Right atrium auricular region (tissue), 2 donors: ENCODE data around the gene CCDC68. TPM values are rescaled to one million over a fixed set of nuclear protein-coding genes. Genes with fewer than 3 reads are reported as not detected.

ENCODE experiments used
- DNase-seq: peaks from one replicate; pipeline ENCODE4 v3.0.0-alpha.2; 2019; ENCODE audit warnings: low spot score
- H3K27ac ChIP-seq, 2 donors: fragments of 200-600 bp; sonication (generic); 1 replicate in 1 of 2; 2 replicates in 1 of 2; pipeline ENCODE4 v1.5.1; 2016 to 2019
- H3K27me3 ChIP-seq, 2 donors: fragments of 200-600 bp; sonication (generic); one replicate each; pipeline versions ENCODE4 v1.5.1 to v1.6.0; 2017 to 2019
- H3K36me3 ChIP-seq: fragments of 200-600 bp; sonication (generic); one replicate; pipeline ENCODE4 v1.5.1; 2016
- H3K4me1 ChIP-seq, 2 donors: fragments of 200-600 bp; sonication (generic); one replicate each; pipeline versions ENCODE4 v1.5.1 to v1.6.0; 2017 to 2019
- H3K4me3 ChIP-seq, 2 donors: fragments of 200-600 bp; sonication (generic); 1 replicate in 1 of 2; 2 replicates in 1 of 2; pipeline ENCODE4 v1.5.1; 2017 to 2019; ENCODE audit warnings: mild to moderate bottlenecking in 1 of 2, moderate library complexity in 1 of 2
- H3K9me3 ChIP-seq, 2 donors: fragments of 200-600 bp; sonication (generic); one replicate each; pipeline ENCODE4 v1.5.1; 2019
- CTCF ChIP-seq, 2 donors: fragments of 200-600 bp; sonication (generic); IDR thresholded peaks; one replicate each; pipeline ENCODE4 v1.5.1; 2019; ENCODE audit warnings: antibody characterized with exemption in 2 of 2
- total RNA-seq, 2 donors: library from RNA; depleted of rRNA; stranded (reverse); fragments of >200 nt; gene quantifications; one replicate each; pipeline ENCODE4 v1.1.0, GENCODE V29; 2016

Gene CCDC68
- total RNA-seq, 2 donors from 2014 or later = 7.3 to 8.0 TPM

- no peak for TF ChIP-seq CTCF (IDR thresholded peaks at IDR 0.05)
- no peak for DNase-seq
- no peak overlapping the region for H3K27ac ChIP-seq
- H3K9me3 ChIP-seq = no peaks in the 10 kb centered on the region
- H3K27me3 ChIP-seq = no peaks in the 10 kb centered on the region
- H3K4me1 ChIP-seq = no peaks in the 10 kb centered on the region
- no peaks in the 10 kb centered on the region for H3K36me3 ChIP-seq
- no peak overlapping the region for H3K4me3 ChIP-seq
These were observed 19.8 kb downstream of the CCDC68 start for GRCh38 chr18:54939361-54939917.

GRCh38 chr18:54938506-54938905, 20.8 kb downstream of the CCDC68 start:
- no peak overlapping the region for H3K4me3 ChIP-seq
- H3K9me3 ChIP-seq = no peaks in the 10 kb centered on the region
- no peaks in the 10 kb centered on the region for H3K4me1 ChIP-seq
- H3K36me3 ChIP-seq = no peaks in the 10 kb centered on the region
- no peak overlapping the region for H3K27ac ChIP-seq
- no peak for TF ChIP-seq CTCF (IDR thresholded peaks at IDR 0.05)
- DNase-seq = no peak
- no peaks in the 10 kb centered on the region for H3K27me3 ChIP-seq

- DNase-seq = no peak
- no peak for TF ChIP-seq CTCF (IDR thresholded peaks at IDR 0.05)
- H3K27me3 ChIP-seq = no peaks in the 10 kb centered on the region
- H3K9me3 ChIP-seq = no peaks in the 10 kb centered on the region
- no peak overlapping the region for H3K27ac ChIP-seq
- H3K4me1 ChIP-seq = no peaks in the 10 kb centered on the region
- no peaks in the 10 kb centered on the region for H3K36me3 ChIP-seq
- H3K4me3 ChIP-seq = no peak overlapping the region
These were observed 26.8 kb downstream of the CCDC68 start for GRCh38 chr18:54932472-54932871.

DNA sequence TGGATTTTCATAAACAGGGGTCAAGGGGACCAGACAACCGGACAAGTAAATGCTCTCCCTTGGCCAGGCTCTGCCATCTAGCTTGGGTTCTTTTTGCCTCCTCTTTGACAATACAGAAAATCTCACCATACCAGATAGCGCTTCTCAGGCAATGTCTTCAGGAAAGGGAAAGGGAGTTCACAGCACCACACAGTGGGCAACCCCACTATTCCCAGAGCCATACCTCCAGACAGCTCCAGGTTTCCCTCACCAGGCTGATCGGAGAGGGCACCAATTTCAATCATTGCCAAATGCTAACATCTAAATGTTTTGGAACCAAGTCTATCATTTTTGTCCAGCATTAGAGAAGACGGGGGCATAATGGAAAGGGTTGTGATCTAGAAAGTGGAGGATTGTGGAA, 28.1 kb downstream of the CCDC68 start:
- no peaks in the 10 kb centered on the region for H3K27me3 ChIP-seq
- TF ChIP-seq CTCF (IDR thresholded peaks at IDR 0.05) = no peak
- no peaks in the 10 kb centered on the region for H3K36me3 ChIP-seq
- H3K4me3 ChIP-seq = no peak overlapping the region
- DNase-seq = no peak
- H3K4me1 ChIP-seq = no peaks in the 10 kb centered on the region
- H3K27ac ChIP-seq = no peak overlapping the region
- H3K9me3 ChIP-seq = no peaks in the 10 kb centered on the region

GRCh38 chr18:54928236-54928635, 31.0 kb downstream of the CCDC68 start:
- Histone ChIP-seq H3K4me3 (no peak overlapping the region), H3K27me3 (no peaks in the 10 kb centered on the region), H3K27ac (no peak overlapping the region), H3K36me3 (no peaks in the 10 kb centered on the region), H3K9me3 (no peaks in the 10 kb centered on the region), H3K4me1 (no peaks in the 10 kb centered on the region)
- no peak for TF ChIP-seq CTCF (IDR thresholded peaks at IDR 0.05)
- DNase-seq = no peak
